Upper lobe of right lung (tissue), 1 donor: ENCODE measurements around the gene KRI1. TPM values are rescaled to one million over a fixed set of nuclear protein-coding genes. Genes with fewer than 3 reads are reported as not detected.
"Not testable (repeated sequence)": the region's sequence is repeated elsewhere in the genome, so short reads cannot be mapped to it uniquely, and the experiment has no call there.

ENCODE experiments used
- ATAC-seq: fragments of 200-7000 bp; cut with Tn5 transposase; one replicate; pipeline ENCODE4 v1.9.1; 2020; ENCODE audit warnings: mild to moderate bottlenecking, moderate library complexity
- DNase-seq: peaks from one replicate; pipeline ENCODE4 v3.0.0-alpha.2; 2020
- H3K27ac ChIP-seq: fragments of 200-600 bp; one replicate; pipeline ENCODE4 v1.8.0; 2022
- H3K27me3 ChIP-seq: fragments of 200-600 bp; one replicate; pipeline ENCODE4 v1.8.0; 2022; ENCODE audit warnings: mild to moderate bottlenecking
- H3K36me3 ChIP-seq: fragments of 200-600 bp; one replicate; pipeline ENCODE4 v1.8.0; 2022
- H3K4me1 ChIP-seq: fragments of 200-600 bp; one replicate; pipeline ENCODE4 v1.8.0; 2022
- H3K4me3 ChIP-seq: fragments of 200-600 bp; one replicate; pipeline ENCODE4 v1.8.0; 2022; ENCODE audit warnings: mild to moderate bottlenecking
- H3K9me3 ChIP-seq: fragments of 200-600 bp; one replicate; pipeline ENCODE4 v1.8.0; 2022
- CTCF ChIP-seq: fragments of 200-600 bp; IDR thresholded peaks from one replicate; pipeline ENCODE4 v1.8.0; 2022; ENCODE audit warnings: antibody characterized with exemption
- intact Hi-C: fragments of 100-400 bp; cut with DNase I; formaldehyde crosslinking; loops from one replicate; pipeline ENCODE4 v1.11.0; 2022
- total RNA-seq: library from RNA; stranded (reverse); fragmentation: NEBNext Ultra II Directional; extraction: Animal tissue kit (Norgen Biotek cat#: 25700); gene quantifications from one replicate; pipeline ENCODE4 v1.2.1, GENCODE V29; 2021
- donor health status: DM: no; HTN: yes; CAD: no; lungs with severe emphysema.

Gene KRI1
- total RNA-seq, 1 donor from 2014 or later = 19.6 TPM

GRCh38 chr19:10544242-10544752 is 21.5 kb downstream of the KRI1 start:
- Histone ChIP-seq H3K27me3 (no peaks in the 10 kb centered on the region), H3K36me3 (peaks cover 36% of the 10 kb centered on the region), H3K4me3 (peak overlapping the region; percentile 88), H3K27ac (peak overlapping the region; percentile 91), H3K4me1 (peaks cover 15% of the 10 kb centered on the region), H3K9me3 (no peaks in the 10 kb centered on the region)
- ATAC-seq = peak; percentile 36
- peak; percentile 73 for DNase-seq
- intact Hi-C loops = no loop called here
- TF ChIP-seq CTCF = no peak

- TF ChIP-seq CTCF = no peak
- intact Hi-C loops = no loop called here
- peak; percentile 94 for ATAC-seq
- peaks cover 15% of the 10 kb centered on the region for H3K4me1 ChIP-seq
- peak; percentile 96 for DNase-seq
- peak within 1 kb of the TSS; percentile 88 for H3K4me3 ChIP-seq
- H3K27me3 ChIP-seq = no peaks in the 10 kb centered on the region
- no peaks in the 10 kb centered on the region for H3K9me3 ChIP-seq
- H3K36me3 ChIP-seq = peaks cover 30% of the 10 kb centered on the region
- H3K27ac ChIP-seq = peak within 1 kb of the TSS; percentile 91
Measured at GRCh38 chr19:10543420-10544241, 22.2 kb downstream of the KRI1 start, which contains the start of gene ATG4D. TSS of gene ATG4D (plus strand) at chr19:10543904. CDS start at chr19:10544091, 187 bp downstream.

- Histone ChIP-seq H3K27me3 (no peaks in the 10 kb centered on the region), H3K36me3 (peaks cover 24% of the 10 kb centered on the region), H3K9me3 (no peaks in the 10 kb centered on the region), H3K4me1 (peaks cover 15% of the 10 kb centered on the region), H3K4me3 (peak overlapping the region; percentile 88), H3K27ac (peak overlapping the region; percentile 91)
- DNase-seq (no peak), ATAC-seq (no peak)
- intact Hi-C loops = no loop called here
- TF ChIP-seq CTCF = no peak
Measured at GRCh38 chr19:10543059-10543419, 22.8 kb downstream of the KRI1 start.

GRCh38 chr19:10539016-10539415 is 26.8 kb downstream of the KRI1 start:
- intact Hi-C loops, H3K27me3 ChIP-seq, DNase-seq, H3K9me3 ChIP-seq, H3K4me3 ChIP-seq, H3K4me1 ChIP-seq, H3K27ac ChIP-seq, ATAC-seq, H3K36me3 ChIP-seq: not testable (repeated sequence)

GRCh38 chr19:10538204-10538983 is 27.4 kb downstream of the KRI1 start:
- H3K27me3 ChIP-seq = peaks cover 5% of the 10 kb centered on the region
- DNase-seq (no peak), ATAC-seq (peak; percentile 15)
- peaks cover 4% of the 10 kb centered on the region for H3K4me1 ChIP-seq
- intact Hi-C loops = no loop called here
- H3K27ac ChIP-seq = no peak overlapping the region
- no peaks in the 10 kb centered on the region for H3K9me3 ChIP-seq
- no peaks in the 10 kb centered on the region for H3K36me3 ChIP-seq
- no peak for TF ChIP-seq CTCF
- no peak overlapping the region for H3K4me3 ChIP-seq

- Histone ChIP-seq H3K4me1 (no peaks in the 10 kb centered on the region), H3K27me3 (peaks cover 5% of the 10 kb centered on the region), H3K9me3 (no peaks in the 10 kb centered on the region), H3K4me3 (no peak overlapping the region), H3K36me3 (no peaks in the 10 kb centered on the region), H3K27ac (no peak overlapping the region)
- intact Hi-C loops = no loop called here
- ATAC-seq = no peak
- no peak for DNase-seq
- TF ChIP-seq CTCF = no peak
Measured at GRCh38 chr19:10537668-10538067, 28.1 kb downstream of the KRI1 start.
